WI38 (cell line): Measurements from ENCODE around the gene CLDN10.

ENCODE experiments used
- H3K4me3 ChIP-seq: 2 replicates; pipeline ENCODE4 v1.5.1; 2011; ENCODE audit warnings: low read depth, mild to moderate bottlenecking, control low read depth, low read length
- TF ChIP-seq, protein P1 (sequence below): IDR thresholded peaks from 2 replicates; pipeline ENCODE4 v1.5.1; 2012; ENCODE audit warnings: low read depth, mild to moderate bottlenecking, control low read depth, low read length

Gene CLDN10

DNA sequence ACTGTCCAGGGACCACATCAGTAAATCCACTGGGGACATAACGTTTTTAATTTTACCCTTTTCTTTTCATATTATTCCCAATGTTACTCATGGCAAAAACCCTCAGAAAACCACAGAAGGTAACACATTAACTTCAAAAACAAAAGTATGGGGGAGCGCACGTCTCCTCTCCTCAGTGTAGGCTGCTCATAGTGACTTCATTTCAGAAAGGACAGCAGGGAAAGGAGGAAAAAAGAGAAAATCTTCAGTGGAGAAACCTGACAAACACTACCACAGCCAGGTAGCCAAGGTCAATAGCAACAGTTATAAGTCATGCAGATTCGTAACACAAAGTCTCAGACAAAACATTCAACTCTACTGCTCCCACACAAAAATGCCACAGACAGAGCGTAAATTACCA, 70.6 kb downstream of the CLDN10 start:
- TF ChIP-seq, protein P1, sequence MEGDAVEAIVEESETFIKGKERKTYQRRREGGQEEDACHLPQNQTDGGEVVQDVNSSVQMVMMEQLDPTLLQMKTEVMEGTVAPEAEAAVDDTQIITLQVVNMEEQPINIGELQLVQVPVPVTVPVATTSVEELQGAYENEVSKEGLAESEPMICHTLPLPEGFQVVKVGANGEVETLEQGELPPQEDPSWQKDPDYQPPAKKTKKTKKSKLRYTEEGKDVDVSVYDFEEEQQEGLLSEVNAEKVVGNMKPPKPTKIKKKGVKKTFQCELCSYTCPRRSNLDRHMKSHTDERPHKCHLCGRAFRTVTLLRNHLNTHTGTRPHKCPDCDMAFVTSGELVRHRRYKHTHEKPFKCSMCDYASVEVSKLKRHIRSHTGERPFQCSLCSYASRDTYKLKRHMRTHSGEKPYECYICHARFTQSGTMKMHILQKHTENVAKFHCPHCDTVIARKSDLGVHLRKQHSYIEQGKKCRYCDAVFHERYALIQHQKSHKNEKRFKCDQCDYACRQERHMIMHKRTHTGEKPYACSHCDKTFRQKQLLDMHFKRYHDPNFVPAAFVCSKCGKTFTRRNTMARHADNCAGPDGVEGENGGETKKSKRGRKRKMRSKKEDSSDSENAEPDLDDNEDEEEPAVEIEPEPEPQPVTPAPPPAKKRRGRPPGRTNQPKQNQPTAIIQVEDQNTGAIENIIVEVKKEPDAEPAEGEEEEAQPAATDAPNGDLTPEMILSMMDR, result no peak
- H3K4me3 ChIP-seq, result no peak overlapping the region

DNA sequence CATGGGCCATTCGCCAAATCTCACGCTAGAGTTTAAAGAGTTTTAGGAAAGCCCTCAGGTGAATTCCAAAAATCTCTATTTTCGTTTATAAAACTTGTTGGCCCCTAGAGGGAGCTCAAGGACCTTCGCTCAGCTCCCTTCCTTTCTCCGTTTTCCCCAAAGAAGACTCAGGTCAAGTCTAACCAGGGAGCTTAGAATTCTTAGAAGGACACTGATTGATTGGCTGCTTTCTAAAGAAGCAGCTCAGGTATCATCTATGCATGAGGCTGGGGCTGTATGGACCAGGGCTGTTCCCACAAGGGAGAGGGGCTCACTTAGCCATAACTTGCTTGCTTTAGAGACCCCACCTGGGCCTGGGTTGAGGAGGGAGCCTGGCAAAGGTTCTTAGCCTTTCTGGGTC, 71.5 kb downstream of the CLDN10 start:
- TF ChIP-seq, protein P1, result peak; percentile 45
- no peak overlapping the region for H3K4me3 ChIP-seq

DNA sequence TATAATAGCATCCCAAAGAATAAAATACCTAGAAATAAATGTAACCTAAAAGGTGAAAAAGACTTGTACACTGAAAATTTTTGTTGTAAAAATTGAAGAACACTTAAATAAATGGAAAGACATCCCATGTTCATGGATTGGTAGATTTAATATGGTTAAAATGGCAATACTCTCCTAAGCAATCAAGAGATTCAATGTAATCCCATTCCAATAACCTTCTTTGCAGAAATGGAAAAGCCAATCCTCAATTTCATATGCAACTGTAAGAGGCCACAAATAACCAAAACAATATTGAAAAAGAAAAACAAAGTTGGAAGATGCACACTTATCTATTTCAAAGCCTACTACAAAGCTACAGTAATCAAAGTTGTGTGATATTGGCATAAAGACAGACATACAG, 74.2 kb downstream of the CLDN10 start:
- TF ChIP-seq, protein P1, result no peak
- no peak overlapping the region for H3K4me3 ChIP-seq

DNA sequence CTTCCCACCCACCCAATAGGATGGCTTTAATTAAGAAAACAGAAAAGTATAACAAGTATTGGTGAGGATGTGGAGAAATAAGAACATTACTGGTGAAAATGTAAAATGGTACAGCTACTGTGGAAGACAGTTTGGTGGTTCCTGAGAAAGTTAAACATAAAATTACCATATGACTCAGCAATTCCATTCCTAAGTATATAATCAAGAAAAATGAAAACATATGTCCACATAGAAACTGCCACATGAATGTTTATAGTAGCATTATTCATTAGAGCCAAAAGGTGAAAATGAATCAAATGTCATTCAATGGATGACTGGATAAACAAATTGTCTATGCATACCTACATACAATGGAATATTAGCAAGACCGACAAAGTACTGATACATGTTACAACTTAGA, 75.1 kb downstream of the CLDN10 start:
- TF ChIP-seq, protein P1, result no peak
- H3K4me3 ChIP-seq, result no peak overlapping the region

DNA sequence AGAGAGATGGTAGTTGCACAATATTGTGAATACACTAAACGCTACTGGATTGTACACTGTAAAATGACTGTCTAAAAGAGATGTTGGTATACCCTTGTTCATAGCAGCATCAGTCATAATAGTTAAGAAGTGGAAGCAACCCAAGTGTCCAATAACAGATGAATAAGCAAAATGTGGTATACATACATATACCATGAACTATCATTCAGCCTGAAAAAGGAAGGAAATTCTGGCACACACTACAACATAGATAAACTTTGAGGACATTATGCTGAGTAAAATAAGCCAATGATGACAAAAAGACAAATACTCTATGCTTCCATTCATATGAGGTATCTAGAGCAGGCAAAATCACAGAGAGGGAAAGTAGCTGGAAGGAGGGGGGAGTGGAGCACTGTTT, 76.0 kb downstream of the CLDN10 start:
- no peak overlapping the region for H3K4me3 ChIP-seq
- TF ChIP-seq, protein P1, result no peak

DNA sequence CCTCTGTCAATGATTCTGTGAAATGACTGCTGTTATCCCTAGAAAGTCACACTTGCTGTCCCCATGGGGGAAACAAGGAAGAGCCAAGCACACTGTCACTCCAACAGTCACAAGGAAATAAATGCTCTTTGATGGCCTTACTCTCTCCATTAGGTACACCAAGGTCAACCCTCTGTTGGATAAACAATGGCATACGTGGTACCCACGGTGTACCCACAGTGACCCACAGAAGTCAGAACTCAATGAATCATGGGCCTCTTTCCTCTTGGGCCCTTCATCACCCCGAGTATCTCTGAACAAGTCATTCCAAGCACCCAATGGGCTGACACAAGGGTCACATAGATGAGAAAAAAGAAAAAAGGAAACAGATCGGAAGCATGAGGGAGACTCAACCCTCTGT, 76.6 kb downstream of the CLDN10 start:
- TF ChIP-seq, protein P1, result no peak
- no peak overlapping the region for H3K4me3 ChIP-seq
